H9 (cell line): ENCODE measurements around the gene EBPL. TPM values are rescaled to one million over a fixed set of nuclear protein-coding genes. Genes with fewer than 3 reads are reported as not detected.
A peak's percentile ranks its signal among the peaks of the same experiment; 100 is the strongest.

Experiments used
- DNase-seq: peaks from one replicate; pipeline ENCODE4 v3.0.0-alpha.2; 2017
- H2AFZ ChIP-seq: one replicate; pipeline ENCODE4 v1.6.1; 2013; ENCODE audit warnings: mild to moderate bottlenecking, low read length, control low read depth, moderate library complexity
- H2AK5ac ChIP-seq: 2 replicates; pipeline ENCODE4 v1.6.1; 2013; ENCODE audit warnings: low read length, control low read depth, mixed read lengths; ENCODE audit not compliant: insufficient read length
- H2BK120ac ChIP-seq: one replicate; pipeline ENCODE4 v1.6.1; 2013; ENCODE audit warnings: low read depth, mild to moderate bottlenecking, low read length, control low read depth, inconsistent platforms; ENCODE audit not compliant: poor library complexity, severe bottlenecking
- H2BK12ac ChIP-seq: 2 replicates; pipeline ENCODE4 v1.6.1; 2013; ENCODE audit warnings: low read length, control low read depth, mixed read lengths, low read depth; ENCODE audit not compliant: insufficient read length
- H2BK15ac ChIP-seq: 2 replicates; pipeline ENCODE4 v1.6.1; 2013; ENCODE audit warnings: low read depth, low read length, control low read depth
- H2BK20ac ChIP-seq: one replicate; pipeline ENCODE4 v1.6.1; 2013; ENCODE audit warnings: low read depth, mild to moderate bottlenecking, low read length, control low read depth, inconsistent platforms; ENCODE audit not compliant: poor library complexity, severe bottlenecking
- H2BK5ac ChIP-seq: 2 replicates; pipeline ENCODE4 v1.6.1; 2013; ENCODE audit warnings: low read length, control low read depth, mixed read lengths; ENCODE audit not compliant: insufficient read length
- H3K14ac ChIP-seq: 2 replicates; pipeline ENCODE4 v1.6.1; 2013; ENCODE audit warnings: low read length, control low read depth; ENCODE audit not compliant: insufficient read depth
- H3K18ac ChIP-seq: 2 replicates; pipeline ENCODE4 v1.6.1; 2013; ENCODE audit warnings: low read depth, mild to moderate bottlenecking, mixed read lengths, low read length, control low read depth; ENCODE audit not compliant: insufficient read length
- H3K23ac ChIP-seq: 2 replicates; pipeline ENCODE4 v1.6.1; 2013; ENCODE audit warnings: low read length, control low read depth, mixed read lengths, low read depth; ENCODE audit not compliant: insufficient read length
- H3K23me2 ChIP-seq: 2 replicates; pipeline ENCODE4 v1.6.1; 2013; ENCODE audit warnings: low read depth, mild to moderate bottlenecking, mixed read lengths, low read length, control low read depth; ENCODE audit not compliant: insufficient read length, poor library complexity, severe bottlenecking
- H3K27ac ChIP-seq: 2 replicates; pipeline ENCODE4 v1.5.1; 2013; ENCODE audit warnings: low read length, control low read depth, mixed read lengths, low read depth; ENCODE audit not compliant: insufficient read length
- H3K27me3 ChIP-seq: 2 replicates; pipeline ENCODE4 v1.6.1; 2013; ENCODE audit warnings: low read length, control low read depth, inconsistent platforms; ENCODE audit not compliant: insufficient read depth
- H3K4ac ChIP-seq: 2 replicates; pipeline ENCODE4 v1.6.1; 2013; ENCODE audit warnings: low read depth, mild to moderate bottlenecking, control low read depth, inconsistent platforms, low read length, moderate library complexity
- H3K4me1 ChIP-seq: 2 replicates; pipeline ENCODE4 v1.6.1; 2013; ENCODE audit warnings: low read length, control low read depth, inconsistent platforms; ENCODE audit not compliant: insufficient read depth
- H3K4me2 ChIP-seq: 2 replicates; pipeline ENCODE4 v1.6.1; 2013; ENCODE audit warnings: low read length, control low read depth, mixed read lengths; ENCODE audit not compliant: insufficient read length, insufficient read depth
- H3K56ac ChIP-seq: 2 replicates; pipeline ENCODE4 v1.6.1; 2013; ENCODE audit warnings: low read depth, mild to moderate bottlenecking, mixed read lengths, low read length, control low read depth; ENCODE audit not compliant: insufficient read length
- H3K79me1 ChIP-seq: 2 replicates; pipeline ENCODE4 v1.6.1; 2013; ENCODE audit warnings: low read depth, mild to moderate bottlenecking, moderate library complexity, low read length, control low read depth, inconsistent platforms; ENCODE audit not compliant: insufficient read depth, poor library complexity, severe bottlenecking
- H3K79me2 ChIP-seq: 2 replicates; pipeline ENCODE4 v1.6.1; 2013; ENCODE audit warnings: low read length, control low read depth, inconsistent platforms; ENCODE audit not compliant: insufficient read depth
- H3K9ac ChIP-seq: 2 replicates; pipeline ENCODE4 v1.6.1; 2013; ENCODE audit warnings: low read length, control low read depth, mixed read lengths; ENCODE audit not compliant: insufficient read length; ENCODE audit errors: extremely low read depth
- H3K9me3 ChIP-seq: one replicate; pipeline ENCODE4 v1.6.1; 2013; ENCODE audit warnings: low read depth, low read length, inconsistent platforms; ENCODE audit not compliant: control insufficient read depth
- H3T11ph ChIP-seq: one replicate; pipeline ENCODE4 v1.6.1; 2013; ENCODE audit warnings: mild to moderate bottlenecking, low read length, control low read depth, inconsistent platforms
- H4K20me1 ChIP-seq: one replicate; pipeline ENCODE4 v1.6.1; 2013; ENCODE audit not compliant: control insufficient read depth, insufficient read length, insufficient read depth
- H4K5ac ChIP-seq: 2 replicates; pipeline ENCODE4 v1.6.1; 2013; ENCODE audit warnings: low read depth, mild to moderate bottlenecking, mixed read lengths, low read length, control low read depth; ENCODE audit not compliant: insufficient read length
- H4K8ac ChIP-seq: replicated peaks from 2 replicates; pipeline ENCODE4 v1.6.1; 2013; ENCODE audit warnings: low read length, control low read depth, mixed read lengths, low read depth; ENCODE audit not compliant: insufficient read length
- H4K91ac ChIP-seq: 2 replicates; pipeline ENCODE4 v1.6.1; 2013; ENCODE audit warnings: low read depth, mild to moderate bottlenecking, moderate library complexity, mixed read lengths, low read length, control low read depth; ENCODE audit not compliant: insufficient read length
- H3K27ac Mint-ChIP-seq, 3 experiments: 2 replicates in 2 of 3; 3 replicates in 1 of 3; pipeline ENCODE4 v1.8.0; 2020 to 2021; ENCODE audit warnings: mixed read lengths in 3 of 3, mild to moderate bottlenecking in 1 of 3, moderate library complexity in 1 of 3
- H3K27me3 Mint-ChIP-seq: 2 replicates; pipeline ENCODE4 v1.8.0; 2021; ENCODE audit warnings: low read depth, mild to moderate bottlenecking, moderate library complexity, mixed read lengths
- H3K36me3 Mint-ChIP-seq, 3 experiments: 2 replicates in 2 of 3; 3 replicates in 1 of 3; pipeline ENCODE4 v1.8.0; 2020 to 2021; ENCODE audit warnings: low read depth in 3 of 3, mixed read lengths in 3 of 3; ENCODE audit not compliant: insufficient read depth in 1 of 3
- H3K4me1 Mint-ChIP-seq, 2 experiments: 2 replicates each; pipeline ENCODE4 v1.8.0; 2020; ENCODE audit warnings: mixed read lengths in 2 of 2
- H3K4me3 Mint-ChIP-seq, 2 experiments: 2 replicates in 1 of 2; 3 replicates in 1 of 2; pipeline ENCODE4 v1.8.0; 2020 to 2021; ENCODE audit warnings: mild to moderate bottlenecking in 2 of 2, mixed read lengths in 2 of 2, moderate library complexity in 1 of 2
- H3K9me3 Mint-ChIP-seq, 2 experiments: 2 replicates in 1 of 2; 3 replicates in 1 of 2; pipeline ENCODE4 v1.8.0; 2020; ENCODE audit warnings: mild to moderate bottlenecking in 2 of 2, mixed read lengths in 2 of 2, moderate library complexity in 1 of 2
- WGBS: extraction: QIAGEN DNeasy Blood & Tissue Kit; methylation state at CpG from one replicate; pipeline ENCODE4 v1.1.7; 2013; ENCODE audit warnings: missing lambda C conversion rate, low lambda C conversion rate, mixed read lengths; ENCODE audit not compliant: insufficient read length; ENCODE audit errors: extremely low coverage; 5-methylcytosine and 5-hydroxymethylcytosine counted together
- total RNA-seq: library from RNA; stranded (reverse); gene quantifications from 2 replicates; pipeline ENCODE4 v1.2.1, GENCODE V29; 2021
- TF ChIP-seq, protein P1 (sequence below): fragments of 200-600 bp; sonication (generic); conservative IDR thresholded peaks from 3 replicates; pipeline ENCODE4 v1.8.0; 2021; ENCODE audit warnings: antibody characterized with exemption, mild to moderate bottlenecking

EBPL gene
- total RNA-seq, 1 experiment from 2014 or later, result 65.9 TPM

DNA sequence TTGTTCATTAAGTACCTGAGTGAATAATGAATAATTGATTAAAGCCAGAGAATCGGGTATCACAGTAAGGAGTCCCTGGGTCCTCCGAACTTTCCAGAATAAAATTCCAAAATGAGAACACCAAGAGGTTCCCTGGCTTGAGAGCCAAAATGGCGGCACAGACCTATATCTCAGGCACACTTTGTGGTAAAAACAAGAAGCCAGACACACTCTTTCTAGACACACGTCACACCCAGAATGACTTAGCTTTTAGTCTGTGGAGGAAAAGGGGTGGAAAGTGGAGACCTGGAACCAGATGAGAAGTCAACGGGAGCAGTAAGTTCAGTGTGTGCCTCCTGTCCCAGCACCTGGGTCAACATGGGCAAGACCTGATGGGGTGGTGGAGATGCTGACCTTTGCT, 54.6 kb downstream of the EBPL start:
- Histone ChIP-seq H3K27me3 (no peaks in the 10 kb centered on the region), H3K79me2 (no peaks in the 10 kb centered on the region), H2BK120ac (no peak overlapping the region), H2BK15ac (no peak overlapping the region), H3K14ac (no peak overlapping the region), H3K9ac (no peak overlapping the region), H3K4me1 (peaks cover 5% of the 10 kb centered on the region), H3K56ac (no peak overlapping the region), H2AFZ (no peak overlapping the region), H4K8ac (no peak overlapping the region), H3K4me2 (peak overlapping the region; percentile 89), H4K20me1 (no peaks in the 10 kb centered on the region), H3K4ac (no peak overlapping the region), H4K5ac (no peak overlapping the region), H3K23me2 (no peaks in the 10 kb centered on the region), H3T11ph (no peak overlapping the region), H2BK20ac (no peak overlapping the region), H2AK5ac (no peak overlapping the region), H3K18ac (no peak overlapping the region), H3K23ac (no peak overlapping the region), H3K9me3 (no peaks in the 10 kb centered on the region), H3K79me1 (no peaks in the 10 kb centered on the region), H3K27ac (no peak overlapping the region), H2BK12ac (no peak overlapping the region), H2BK5ac (no peak overlapping the region), H4K91ac (no peak overlapping the region)
- Mint-ChIP-seq H3K9me3 (no peaks in the 10 kb centered on the region), H3K4me3 (peak overlapping the region in 1 of 2 experiments; percentile 78; a peak in 1 of 5 replicates), H3K4me1 (peaks cover 32 to 37% of the 10 kb centered on the region in 2 experiments), H3K27me3 (no peaks in the 10 kb centered on the region), H3K36me3 (peaks cover 0 to 5% (median 0%) of the 10 kb centered on the region in 3 experiments; a peak in 3 of 7 replicates), H3K27ac (peak overlapping the region in 2 of 3 experiments; percentile 66 to 87; a peak in 3 of 7 replicates)
- no CpG with 5 or more reads among the region's 5 CpGs for WGBS
- no peak for DNase-seq
- TF ChIP-seq, protein P1, sequence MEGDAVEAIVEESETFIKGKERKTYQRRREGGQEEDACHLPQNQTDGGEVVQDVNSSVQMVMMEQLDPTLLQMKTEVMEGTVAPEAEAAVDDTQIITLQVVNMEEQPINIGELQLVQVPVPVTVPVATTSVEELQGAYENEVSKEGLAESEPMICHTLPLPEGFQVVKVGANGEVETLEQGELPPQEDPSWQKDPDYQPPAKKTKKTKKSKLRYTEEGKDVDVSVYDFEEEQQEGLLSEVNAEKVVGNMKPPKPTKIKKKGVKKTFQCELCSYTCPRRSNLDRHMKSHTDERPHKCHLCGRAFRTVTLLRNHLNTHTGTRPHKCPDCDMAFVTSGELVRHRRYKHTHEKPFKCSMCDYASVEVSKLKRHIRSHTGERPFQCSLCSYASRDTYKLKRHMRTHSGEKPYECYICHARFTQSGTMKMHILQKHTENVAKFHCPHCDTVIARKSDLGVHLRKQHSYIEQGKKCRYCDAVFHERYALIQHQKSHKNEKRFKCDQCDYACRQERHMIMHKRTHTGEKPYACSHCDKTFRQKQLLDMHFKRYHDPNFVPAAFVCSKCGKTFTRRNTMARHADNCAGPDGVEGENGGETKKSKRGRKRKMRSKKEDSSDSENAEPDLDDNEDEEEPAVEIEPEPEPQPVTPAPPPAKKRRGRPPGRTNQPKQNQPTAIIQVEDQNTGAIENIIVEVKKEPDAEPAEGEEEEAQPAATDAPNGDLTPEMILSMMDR, result no peak
